SK-N-SH treated with all-trans-retinoic acid at 6 μM for 48 hours (cell line): ENCODE results near the gene KRT73.

Source experiments
- ARNTL ChIP-seq: fragments of 450-650 bp; formaldehyde crosslinking; IDR thresholded peaks from 2 replicates; pipeline ENCODE4 v1.5.0; 2020; ENCODE audit warnings: low read depth, mild to moderate bottlenecking, moderate library complexity, borderline replicate concordance
- BACH2 ChIP-seq: fragments of 250-450 bp; sonication (Bioruptor Pico); IDR thresholded peaks from 2 replicates; pipeline ENCODE4 v1.9.0; 2021; ENCODE audit warnings: mild to moderate bottlenecking, borderline replicate concordance
- CREB5 ChIP-seq: fragments of 250-450 bp; sonication (Bioruptor Pico); IDR thresholded peaks from 2 replicates; pipeline ENCODE4 v1.5.1; 2020; ENCODE audit warnings: low read depth, mild to moderate bottlenecking, moderate library complexity
- CSRNP3 ChIP-seq: fragments of 250-450 bp; sonication (Bioruptor Pico); IDR thresholded peaks from 2 replicates; pipeline ENCODE4 v1.5.1; 2021; ENCODE audit warnings: mild to moderate bottlenecking, moderate library complexity
- GLIS3 ChIP-seq: fragments of 250-450 bp; sonication (Bioruptor Pico); IDR thresholded peaks from 2 replicates; pipeline ENCODE4 v1.5.0; 2020; ENCODE audit warnings: mild to moderate bottlenecking, moderate library complexity
- ISL1 ChIP-seq: fragments of 250-450 bp; sonication (Bioruptor Pico); IDR thresholded peaks from 2 replicates; pipeline ENCODE4 v2.1.2; 2022; ENCODE audit warnings: mild to moderate bottlenecking, moderate library complexity
- ZFP3 ChIP-seq: fragments of 250-450 bp; sonication (Bioruptor Pico); IDR thresholded peaks from 2 replicates; pipeline ENCODE4 v1.5.0; 2020; ENCODE audit warnings: mild to moderate bottlenecking, moderate library complexity
- ZFP30 ChIP-seq: fragments of 450-650 bp; formaldehyde crosslinking; IDR thresholded peaks from 2 replicates; pipeline ENCODE4 v1.5.0; 2022; ENCODE audit warnings: mild to moderate bottlenecking, moderate library complexity
- ZNF565 ChIP-seq: fragments of 450-650 bp; formaldehyde crosslinking; conservative IDR thresholded peaks from 2 replicates; pipeline ENCODE4 v1.5.0; 2020; ENCODE audit warnings: low read depth, mild to moderate bottlenecking, moderate library complexity
- TF ChIP-seq, protein P1 (sequence below): fragments of 250-450 bp; sonication (Bioruptor Pico); IDR thresholded peaks from 2 replicates; pipeline ENCODE4 v1.8.0; 2020; ENCODE audit warnings: mild to moderate bottlenecking, moderate library complexity, borderline replicate concordance

DNA sequence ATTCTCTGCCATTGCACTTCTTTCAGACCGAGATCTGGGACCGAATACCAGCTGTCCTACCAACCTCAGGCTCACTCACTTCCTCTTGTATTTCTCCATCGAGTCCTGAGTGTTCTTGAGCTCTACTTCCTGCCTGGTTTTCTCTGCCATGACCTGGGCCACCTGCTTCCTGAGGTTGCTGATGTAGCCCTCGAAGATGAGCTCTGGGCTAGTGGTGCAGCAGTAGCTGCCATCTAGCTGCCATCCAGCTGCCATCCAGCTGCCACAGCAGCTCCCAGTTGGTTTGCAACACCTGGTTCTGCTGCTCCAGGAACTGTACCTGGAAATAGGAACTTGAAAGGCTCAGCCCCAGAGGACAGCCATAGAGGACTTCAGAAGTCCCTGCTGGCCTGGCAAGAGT, 15.0 kb upstream of the KRT73 start:
- no peak for TF ChIP-seq ISL1 (CRISPR knock-in tag)
- no peak for TF ChIP-seq ZNF565 (CRISPR knock-in tag)
- no peak for TF ChIP-seq CREB5 (CRISPR knock-in tag)
- TF ChIP-seq, protein P1, sequence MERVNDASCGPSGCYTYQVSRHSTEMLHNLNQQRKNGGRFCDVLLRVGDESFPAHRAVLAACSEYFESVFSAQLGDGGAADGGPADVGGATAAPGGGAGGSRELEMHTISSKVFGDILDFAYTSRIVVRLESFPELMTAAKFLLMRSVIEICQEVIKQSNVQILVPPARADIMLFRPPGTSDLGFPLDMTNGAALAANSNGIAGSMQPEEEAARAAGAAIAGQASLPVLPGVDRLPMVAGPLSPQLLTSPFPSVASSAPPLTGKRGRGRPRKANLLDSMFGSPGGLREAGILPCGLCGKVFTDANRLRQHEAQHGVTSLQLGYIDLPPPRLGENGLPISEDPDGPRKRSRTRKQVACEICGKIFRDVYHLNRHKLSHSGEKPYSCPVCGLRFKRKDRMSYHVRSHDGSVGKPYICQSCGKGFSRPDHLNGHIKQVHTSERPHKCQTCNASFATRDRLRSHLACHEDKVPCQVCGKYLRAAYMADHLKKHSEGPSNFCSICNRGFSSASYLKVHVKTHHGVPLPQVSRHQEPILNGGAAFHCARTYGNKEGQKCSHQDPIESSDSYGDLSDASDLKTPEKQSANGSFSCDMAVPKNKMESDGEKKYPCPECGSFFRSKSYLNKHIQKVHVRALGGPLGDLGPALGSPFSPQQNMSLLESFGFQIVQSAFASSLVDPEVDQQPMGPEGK (CRISPR knock-in tag): no peak
- TF ChIP-seq CSRNP3 (CRISPR knock-in tag): no peak
- TF ChIP-seq ZFP30: no peak
- no peak for TF ChIP-seq BACH2 (CRISPR knock-in tag)
- no peak for TF ChIP-seq ARNTL
- no peak for TF ChIP-seq ZFP3 (CRISPR knock-in tag)
- TF ChIP-seq GLIS3: no peak
